Duodenal mucosa (tissue), 2 donors: ENCODE measurements around the gene PRRC2B.

ENCODE experiments used
- H3K27ac ChIP-seq: one replicate; pipeline ENCODE4 v1.7.0; 2013; ENCODE audit warnings: low read depth, low read length
- H3K27me3 ChIP-seq, 2 donors: one replicate each; pipeline ENCODE4 v1.7.0; 2013; ENCODE audit warnings: low read length in 2 of 2, control low read depth in 1 of 2; ENCODE audit not compliant: insufficient read depth in 2 of 2, control insufficient read depth in 1 of 2
- H3K36me3 ChIP-seq, 2 donors: one replicate each; pipeline ENCODE4 v1.7.0; 2013; ENCODE audit warnings: low read length in 2 of 2, control low read depth in 1 of 2; ENCODE audit not compliant: insufficient read depth in 2 of 2, control insufficient read depth in 1 of 2
- H3K4me1 ChIP-seq, 2 donors: one replicate each; pipeline ENCODE4 v1.7.0; 2013; ENCODE audit warnings: low read length in 2 of 2, control low read depth in 1 of 2; ENCODE audit not compliant: insufficient read depth in 2 of 2, control insufficient read depth in 1 of 2
- H3K4me3 ChIP-seq, 2 donors: one replicate each; pipeline ENCODE4 v1.7.0; 2013; ENCODE audit warnings: low read length in 2 of 2, low read depth in 1 of 2
- H3K9ac ChIP-seq, 2 donors: one replicate each; pipeline ENCODE4 v1.7.0; 2013; ENCODE audit warnings: low read length in 2 of 2, low read depth in 1 of 2
- H3K9me3 ChIP-seq, 2 donors: one replicate each; pipeline ENCODE4 v1.7.0; 2013; ENCODE audit warnings: low read length in 2 of 2, control low read depth in 1 of 2; ENCODE audit not compliant: control insufficient read depth in 1 of 2

Gene PRRC2B

GRCh38 chr9:131406563-131407436 is 12.9 kb downstream of the PRRC2B start:
- no peaks in the 10 kb centered on the region for H3K27me3 ChIP-seq
- H3K4me3 ChIP-seq: peak overlapping the region; percentile 40 to 48
- no peaks in the 10 kb centered on the region for H3K9me3 ChIP-seq
- peaks cover 67 to 74% of the 10 kb centered on the region in 2 donors for H3K4me1 ChIP-seq
- H3K27ac ChIP-seq: peak overlapping the region; percentile 13
- no peaks in the 10 kb centered on the region for H3K36me3 ChIP-seq
- peak overlapping the region; percentile 16 to 54 for H3K9ac ChIP-seq

GRCh38 chr9:131407717-131408195 is 13.9 kb downstream of the PRRC2B start:
- Histone ChIP-seq H3K9ac (peak overlapping the region; percentile 16 to 26), H3K36me3 (no peaks in the 10 kb centered on the region), H3K4me3 (peak overlapping the region; percentile 40 to 48), H3K9me3 (no peaks in the 10 kb centered on the region), H3K27ac (no peak overlapping the region), H3K4me1 (peaks cover 65 to 70% of the 10 kb centered on the region in 2 donors), H3K27me3 (no peaks in the 10 kb centered on the region)

- H3K9ac ChIP-seq: no peak overlapping the region
- no peak overlapping the region for H3K4me3 ChIP-seq
- no peaks in the 10 kb centered on the region for H3K9me3 ChIP-seq
- H3K27ac ChIP-seq: no peak overlapping the region
- H3K36me3 ChIP-seq: no peaks in the 10 kb centered on the region
- peaks cover 54 to 59% of the 10 kb centered on the region in 2 donors for H3K4me1 ChIP-seq
- no peaks in the 10 kb centered on the region for H3K27me3 ChIP-seq
Measured at GRCh38 chr9:131409458-131409992, 15.6 kb downstream of the PRRC2B start.

GRCh38 chr9:131410044-131410491 is 16.2 kb downstream of the PRRC2B start:
- Histone ChIP-seq H3K4me1 (peaks cover 49 to 54% of the 10 kb centered on the region in 2 donors), H3K9ac (no peak overlapping the region), H3K9me3 (no peaks in the 10 kb centered on the region), H3K4me3 (peak overlapping the region in 1 of 2 donors; percentile 12), H3K36me3 (peaks cover 0 to 2% of the 10 kb centered on the region in 2 donors), H3K27me3 (no peaks in the 10 kb centered on the region), H3K27ac (no peak overlapping the region)

- no peak overlapping the region for H3K9ac ChIP-seq
- H3K36me3 ChIP-seq: peaks cover 0 to 2% of the 10 kb centered on the region in 2 donors
- H3K27ac ChIP-seq: no peak overlapping the region
- no peak overlapping the region for H3K4me3 ChIP-seq
- H3K9me3 ChIP-seq: no peaks in the 10 kb centered on the region
- peaks cover 32 to 34% of the 10 kb centered on the region in 2 donors for H3K4me1 ChIP-seq
- H3K27me3 ChIP-seq: no peaks in the 10 kb centered on the region
Measured at GRCh38 chr9:131411719-131412681, 18.1 kb downstream of the PRRC2B start.

GRCh38 chr9:131416509-131416908 is 22.6 kb downstream of the PRRC2B start:
- Histone ChIP-seq H3K27ac (no peak overlapping the region), H3K27me3 (no peaks in the 10 kb centered on the region), H3K9ac (no peak overlapping the region), H3K4me1 (peaks cover 42 to 51% of the 10 kb centered on the region in 2 donors), H3K9me3 (no peaks in the 10 kb centered on the region), H3K4me3 (no peak overlapping the region), H3K36me3 (peaks cover 0 to 6% of the 10 kb centered on the region in 2 donors)

GRCh38 chr9:131417264-131418142 is 23.6 kb downstream of the PRRC2B start:
- H3K27me3 ChIP-seq: no peaks in the 10 kb centered on the region
- H3K9ac ChIP-seq: peak overlapping the region in 1 of 2 donors; percentile 13
- no peak overlapping the region for H3K4me3 ChIP-seq
- no peak overlapping the region for H3K27ac ChIP-seq
- H3K36me3 ChIP-seq: peaks cover 0 to 6% of the 10 kb centered on the region in 2 donors
- peaks cover 43 to 53% of the 10 kb centered on the region in 2 donors for H3K4me1 ChIP-seq
- H3K9me3 ChIP-seq: no peaks in the 10 kb centered on the region

- Histone ChIP-seq H3K4me1 (peaks cover 51 to 61% of the 10 kb centered on the region in 2 donors), H3K9me3 (no peaks in the 10 kb centered on the region), H3K36me3 (peaks cover 0 to 6% of the 10 kb centered on the region in 2 donors), H3K4me3 (no peak overlapping the region), H3K9ac (peak overlapping the region in 1 of 2 donors; percentile 13), H3K27ac (no peak overlapping the region), H3K27me3 (no peaks in the 10 kb centered on the region)
Measured at GRCh38 chr9:131418143-131419025, 24.5 kb downstream of the PRRC2B start.
